B cell (primary cell): ENCODE measurements around the gene GTF2A1. TPM values are rescaled to one million over a fixed set of nuclear protein-coding genes. Genes with fewer than 3 reads are reported as not detected.
A peak's percentile ranks its signal among the peaks of the same experiment; 100 is the strongest.

Experiments
- ATAC-seq: fragments of 200-7000 bp; cut with Tn5 transposase; one replicate; pipeline ENCODE4 v1.10.0; 2021; ENCODE audit warnings: low read depth, mild to moderate bottlenecking, moderate number of reproducible peaks, moderate library complexity
- CTCF ChIA-PET: fragments of 350-600 bp; sonication (Branson Sonifier 250); formaldehyde crosslinking; loops from one replicate; lab custom pipeline; 2021; ENCODE audit warnings: antibody characterized with exemption, inconsistent platforms; lab: Charles Lee
- POLR2A ChIA-PET: fragments of 350-600 bp; sonication (Branson Sonifier 250); formaldehyde crosslinking; loops from one replicate; lab custom pipeline; 2021; ENCODE audit warnings: antibody characterized with exemption; lab: Charles Lee
- DNase-seq: peaks from one replicate; pipeline ENCODE4 v3.0.0; 2013
- H2AFZ ChIP-seq: 2 replicates; pipeline ENCODE4 v1.6.1; 2012; ENCODE audit warnings: mild to moderate bottlenecking, low read depth, low read length; ENCODE audit not compliant: insufficient read depth, poor library complexity, severe bottlenecking
- H3K27ac ChIP-seq, 2 donors: 1 replicate in 1 of 2; 2 replicates in 1 of 2; pipeline ENCODE4 v1.5.1; 2012 to 2013; ENCODE audit warnings: low read length in 2 of 2, mild to moderate bottlenecking in 2 of 2, moderate library complexity in 1 of 2
- H3K27me3 ChIP-seq, 4 experiments: fragments of 200-600 bp in 1 of 4; sonication (generic) in 1 of 4; replicated peaks in 1 of 4; 1 replicate in 2 of 4; 2 replicates in 2 of 4; pipeline versions ENCODE4 v1.6.1 to v1.7.0; 2013 to 2016; ENCODE audit warnings: low read length in 3 of 4, mild to moderate bottlenecking in 2 of 4, mixed read lengths in 1 of 4, moderate library complexity in 1 of 4; ENCODE audit not compliant: insufficient read depth in 4 of 4, control insufficient read depth in 3 of 4; ENCODE audit errors: control extremely low read depth in 1 of 4
- H3K36me3 ChIP-seq, 2 experiments: replicated peaks in 1 of 2; 1 replicate in 1 of 2; 2 replicates in 1 of 2; pipeline versions ENCODE4 v1.6.1 to v1.7.1; 2013; ENCODE audit warnings: low read length in 1 of 2; ENCODE audit not compliant: insufficient read depth in 2 of 2, control insufficient read depth in 1 of 2; ENCODE audit errors: control extremely low read depth in 1 of 2, extremely low read depth in 1 of 2
- H3K4me1 ChIP-seq, 2 donors: fragments of 200-600 bp in 1 of 2; sonication (generic) in 1 of 2; 1 replicate in 1 of 2; 2 replicates in 1 of 2; pipeline versions ENCODE4 v1.5.1 to v1.6.1; 2013 to 2017; ENCODE audit warnings: low read length in 2 of 2; ENCODE audit not compliant: control insufficient read depth in 2 of 2, insufficient read depth in 2 of 2
- H3K4me2 ChIP-seq: replicated peaks from 2 replicates; pipeline ENCODE3; 2012; ENCODE audit warnings: mild to moderate bottlenecking, low read depth, low read length; ENCODE audit not compliant: poor library complexity, severe bottlenecking
- H3K4me3 ChIP-seq, 5 experiments: fragments of 200-600 bp in 1 of 5; sonication (generic) in 1 of 5; 1 replicate in 3 of 5; 2 replicates in 2 of 5; pipeline versions ENCODE4 v1.5.1 to v1.7.0; 2011 to 2016; ENCODE audit warnings: low read length in 4 of 5, mild to moderate bottlenecking in 4 of 5, low read depth in 2 of 5, control low read depth in 1 of 5, moderate library complexity in 1 of 5; ENCODE audit not compliant: insufficient read depth in 1 of 5; ENCODE audit errors: control extremely low read depth in 1 of 5, extremely low read depth in 1 of 5
- H3K79me2 ChIP-seq: fragments of 200-600 bp; sonication (generic); one replicate; pipeline ENCODE4 v1.6.0; 2016; ENCODE audit warnings: low read length; ENCODE audit not compliant: control insufficient read depth, insufficient read depth
- H3K9ac ChIP-seq: fragments of 200-600 bp; sonication (generic); 2 replicates; pipeline ENCODE4 v1.6.1; 2017; ENCODE audit warnings: mild to moderate bottlenecking, low read length, moderate library complexity
- H3K9me3 ChIP-seq, 3 donors: one replicate each; pipeline versions ENCODE4 v1.6.1 to v1.7.1; 2013; ENCODE audit warnings: low read length in 2 of 3; ENCODE audit not compliant: control insufficient read depth in 2 of 3, insufficient read depth in 1 of 3; ENCODE audit errors: control extremely low read depth in 1 of 3
- H4K20me1 ChIP-seq: 2 replicates; pipeline ENCODE4 v1.6.0; 2012; ENCODE audit warnings: mild to moderate bottlenecking, low read length; ENCODE audit not compliant: insufficient read depth, control insufficient read depth, poor library complexity, severe bottlenecking
- H3K27ac Mint-ChIP-seq: one replicate; pipeline ENCODE4 v1.8.0; 2021; ENCODE audit warnings: mixed read lengths
- H3K27me3 Mint-ChIP-seq: one replicate; pipeline ENCODE4 v1.8.0; 2021; ENCODE audit warnings: mixed read lengths
- H3K4me1 Mint-ChIP-seq: one replicate; pipeline ENCODE4 v1.8.0; 2021; ENCODE audit warnings: mixed read lengths
- H3K4me3 Mint-ChIP-seq: one replicate; pipeline ENCODE4 v1.8.0; 2021; ENCODE audit warnings: mixed read lengths
- H3K9me3 Mint-ChIP-seq: one replicate; pipeline ENCODE4 v1.8.0; 2022; ENCODE audit warnings: mixed read lengths; ENCODE audit not compliant: insufficient read depth
- CTCF ChIP-seq: fragments of 200-600 bp; IDR thresholded peaks from one replicate; pipeline ENCODE4 v1.8.0; 2022; ENCODE audit warnings: antibody characterized with exemption, mild to moderate bottlenecking
- EZH2 ChIP-seq: IDR thresholded peaks from 2 replicates; pipeline ENCODE4 v1.6.1; 2012; ENCODE audit warnings: borderline replicate concordance, low read depth, mild to moderate bottlenecking, moderate library complexity, low read length; ENCODE audit not compliant: insufficient read depth, poor library complexity, severe bottlenecking
- WGBS: methylation state at CpG from one replicate; pipeline ENCODE4 v1.1.5; 2013; ENCODE audit warnings: missing lambda C conversion rate; ENCODE audit not compliant: insufficient coverage; 5-methylcytosine and 5-hydroxymethylcytosine counted together
- intact Hi-C: fragments of 100-400 bp; cut with micrococcal nuclease; formaldehyde crosslinking; loops from one replicate; pipeline ENCODE4 v1.10.0; 2022
- polyA plus RNA-seq: library from polyadenylated mRNA; depleted of rRNA; stranded (reverse); fragments of >200 nt; gene quantifications from 2 replicates; pipeline ENCODE4 v1.2.3, GENCODE V29; 2012
- total RNA-seq, 2 donors: library from RNA; stranded (reverse); fragments of 120-200 nt in 1 of 2; gene quantifications; 1 replicate in 1 of 2; 2 replicates in 1 of 2; pipeline versions ENCODE4 v1.2.3 to v1.2.4, GENCODE V29; 2013 to 2022

The GTF2A1 gene
- total and polyA plus RNA-seq, 2 donors (not counting 1 experiment from before 2014, with no cell fraction given), result 7.1 to 45.1 TPM

GRCh38 chr14:81169711-81170103 lies 51.1 kb downstream of the GTF2A1 start:
- Mint-ChIP-seq H3K9me3 (no peaks in the 10 kb centered on the region), H3K4me3 (peak overlapping the region; percentile 94), H3K27me3 (no peaks in the 10 kb centered on the region), H3K27ac (peak overlapping the region; percentile 97), H3K4me1 (peaks cover 41% of the 10 kb centered on the region)
- Histone ChIP-seq H3K9me3 (no peaks in the 10 kb centered on the region), H3K27me3 (no peaks in the 10 kb centered on the region), H3K4me1 (peaks cover 16 to 21% of the 10 kb centered on the region in 2 donors), H2AFZ (peak overlapping the region; percentile 95), H4K20me1 (no peaks in the 10 kb centered on the region), H3K9ac (peak overlapping the region; percentile 67), H3K36me3 (no peaks in the 10 kb centered on the region), H3K79me2 (no peaks in the 10 kb centered on the region), H3K27ac (peak overlapping the region; percentile 71 to 73), H3K4me2 (peak overlapping the region; percentile 85), H3K4me3 (peak overlapping the region; percentile 39 to 73 (median 63))
- intact Hi-C loops, result loop anchor here (1.0 to 2.0 kb wide), 4 partner anchors 50 to 215 kb away; no protein-coding TSS in a partner anchor
- 10% methylated on average over 2 of the region's 10 CpGs for WGBS
- POLR2A ChIA-PET, result interaction anchor here (0.9 to 1.3 kb wide), 4 partner anchors 49 to 364 kb away, joined by 3 to 7 read pairs (median 4); partner anchors contain the start of gene SEL1L
- TF ChIP-seq EZH2, result no peak
- DNase-seq (peak; percentile 16), ATAC-seq (peak; percentile 6)
- CTCF ChIA-PET, result interaction anchor here (0.6 to 4.9 kb wide), 19 partner anchors 8 to 295 kb away, joined by 3 to 43 read pairs (median 4); partner anchors contain the start of gene TSHR

- no peak for DNase-seq
- no peaks in the 10 kb centered on the region for H3K9me3 ChIP-seq
- Mint-ChIP-seq H3K4me1 (peaks cover 36% of the 10 kb centered on the region), H3K27ac (peak overlapping the region; percentile 97), H3K27me3 (no peaks in the 10 kb centered on the region), H3K4me3 (peak overlapping the region; percentile 94), H3K9me3 (no peaks in the 10 kb centered on the region)
- POLR2A ChIA-PET, result interaction anchor here (1.0 to 1.3 kb wide), 3 partner anchors 50 to 364 kb away, joined by 3 to 7 read pairs (median 4); partner anchors contain the start of gene SEL1L
- peak overlapping the region in 3 of 5 experiments; percentile 39 to 69 (median 61) for H3K4me3 ChIP-seq
- H2AFZ ChIP-seq, result peak overlapping the region; percentile 95
- H3K27me3 ChIP-seq, result no peaks in the 10 kb centered on the region
- CTCF ChIA-PET, result interaction anchor here (0.8 to 4.9 kb wide), 7 partner anchors 9 to 208 kb away, joined by 3 to 43 read pairs (median 6); no protein-coding TSS in a partner anchor
- intact Hi-C loops, result no loop called here
- H3K4me2 ChIP-seq, result peak overlapping the region; percentile 85
- H3K27ac ChIP-seq, result no peak overlapping the region
- no peaks in the 10 kb centered on the region for H3K79me2 ChIP-seq
- WGBS, result no CpG with 5 or more reads among the region's 4 CpGs
- peaks cover 16 to 21% of the 10 kb centered on the region in 2 donors for H3K4me1 ChIP-seq
- no peak for ATAC-seq
- no peaks in the 10 kb centered on the region for H4K20me1 ChIP-seq
- TF ChIP-seq CTCF, result no peak
- peak overlapping the region; percentile 67 for H3K9ac ChIP-seq
- H3K36me3 ChIP-seq, result no peaks in the 10 kb centered on the region
Observed at GRCh38 chr14:81169267-81169666, 51.5 kb downstream of the GTF2A1 start.
